ENCODE data around the gene TFCP2.

Gene TFCP2

GRCh38 chr12:51156245-51156765, 16.6 kb downstream of the TFCP2 start:
- DNase-seq (ENCODE audit: low read depth in 1 of 2, low spot score in 1 of 2) = no peak

GRCh38 chr12:51152953-51153352, 20.0 kb downstream of the TFCP2 start:
- DNase-seq (ENCODE audit: low read depth in 1 of 2, low spot score in 1 of 2) = no peak

DNA sequence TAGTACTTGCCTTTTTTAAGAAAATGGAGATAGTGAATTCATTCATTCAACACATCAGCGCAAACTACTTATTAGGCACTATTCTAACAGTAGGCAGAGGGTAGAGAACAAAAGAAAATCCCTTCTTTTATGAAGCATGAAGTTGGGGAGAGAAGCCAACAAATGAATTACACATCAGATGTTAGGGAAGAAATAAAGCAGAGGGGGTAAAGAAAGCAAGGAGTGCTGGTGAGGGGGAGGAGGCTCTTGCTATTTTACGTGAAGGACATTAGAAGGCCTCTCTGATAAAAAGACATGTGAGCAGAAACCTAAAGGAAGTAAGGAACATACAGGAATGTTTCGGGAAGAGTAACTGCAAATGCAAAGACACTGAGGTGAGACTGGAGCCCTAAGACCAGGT, 22.2 kb downstream of the TFCP2 start:
- no peak for DNase-seq (ENCODE audit: low read depth in 1 of 2, low spot score in 1 of 2)

GRCh38 chr12:51147309-51147708, 25.6 kb downstream of the TFCP2 start:
- DNase-seq (ENCODE audit: low read depth in 1 of 2, low spot score in 1 of 2) = no peak

DNA sequence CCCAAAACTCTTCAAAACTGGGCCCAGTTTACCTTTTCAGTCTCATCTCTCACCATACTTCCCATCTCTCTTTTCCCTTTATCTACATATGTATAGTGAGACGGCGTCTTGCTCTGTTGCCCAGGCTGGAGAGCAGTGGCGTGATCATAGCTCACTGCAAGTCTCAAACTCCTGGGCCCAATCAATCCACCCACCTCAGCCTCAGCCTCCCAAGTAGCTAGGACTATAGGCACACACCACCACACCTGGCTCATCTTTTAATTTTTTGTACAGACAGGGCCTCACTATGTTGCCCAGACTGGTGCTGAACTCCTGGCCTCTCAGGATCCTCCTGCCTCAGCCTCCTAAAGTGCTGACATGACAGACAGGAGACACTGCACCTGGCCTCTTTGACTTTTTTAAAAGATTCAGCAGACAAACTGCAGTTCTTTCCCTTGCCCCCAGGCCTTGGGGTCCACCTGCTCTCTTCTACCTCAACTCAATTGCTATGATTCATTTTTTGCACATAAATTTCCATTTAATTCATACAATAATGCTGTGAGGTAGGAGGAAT, 33.6 kb downstream of the TFCP2 start:
- DNase-seq (ENCODE audit: low read depth in 1 of 2, low spot score in 1 of 2) = no peak

GRCh38 chr12:51132693-51133092, 40.2 kb downstream of the TFCP2 start:
- DNase-seq (ENCODE audit: low read depth in 1 of 2, low spot score in 1 of 2) = no peak

GRCh38 chr12:51131745-51132521, 41.0 kb downstream of the TFCP2 start:
- DNase-seq (ENCODE audit: low read depth in 1 of 2, low spot score in 1 of 2) = no peak

DNA sequence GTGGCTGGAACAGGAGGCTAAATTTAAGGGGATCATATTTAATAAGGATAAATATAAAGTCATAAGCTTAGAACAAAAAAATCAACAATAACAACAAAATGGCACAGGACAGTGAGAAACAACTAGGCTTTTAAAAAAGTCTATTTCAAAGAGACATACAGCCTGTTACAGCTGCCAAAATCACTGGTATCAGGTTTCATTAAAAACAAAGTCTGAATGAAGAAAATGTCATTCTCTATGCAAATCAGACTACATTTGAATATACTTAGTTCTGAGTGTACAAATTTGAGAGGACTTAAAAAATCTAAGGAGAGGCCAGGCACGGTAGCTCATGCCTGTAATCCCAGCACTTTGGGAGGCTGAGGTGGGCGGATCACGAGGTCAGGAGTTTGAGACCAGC, 44.0 kb downstream of the TFCP2 start:
- DNase-seq (ENCODE audit: low read depth in 1 of 2, low spot score in 1 of 2) = no peak

- no peak for DNase-seq (ENCODE audit: low read depth in 1 of 2, low spot score in 1 of 2)
These were observed 45.7 kb downstream of the TFCP2 start for GRCh38 chr12:51127050-51127729.

- no peak for DNase-seq (ENCODE audit: low read depth in 1 of 2, low spot score in 1 of 2)
These were observed 46.6 kb downstream of the TFCP2 start for GRCh38 chr12:51126297-51126696.

- no peak for DNase-seq (ENCODE audit: low read depth in 1 of 2, low spot score in 1 of 2)
These were observed 48.4 kb downstream of the TFCP2 start for GRCh38 chr12:51124504-51124903.

- DNase-seq (ENCODE audit: low read depth in 1 of 2, low spot score in 1 of 2) = no peak
These were observed 50.1 kb downstream of the TFCP2 start for GRCh38 chr12:51122844-51123243.

GRCh38 chr12:51118706-51119105, 54.2 kb downstream of the TFCP2 start:
- no peak for DNase-seq (ENCODE audit: low read depth in 1 of 2, low spot score in 1 of 2)

DNA sequence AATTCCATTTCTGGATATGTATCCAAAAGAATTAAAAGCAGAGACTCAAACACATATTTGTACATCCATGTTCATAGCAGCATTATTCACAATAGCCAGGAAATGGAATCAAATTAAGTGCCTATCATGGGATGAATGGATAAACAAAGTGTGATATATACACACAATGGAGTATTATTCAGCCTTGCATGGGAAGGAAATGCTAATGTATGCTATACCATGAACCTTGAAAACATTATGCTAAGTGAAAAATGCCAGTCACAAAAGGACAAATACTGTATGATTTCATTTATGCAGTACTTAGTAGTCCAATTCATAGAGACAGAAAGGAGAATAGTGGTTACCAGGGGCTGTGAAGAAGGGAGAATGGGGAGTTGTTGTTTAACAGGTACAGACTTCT, 57.4 kb downstream of the TFCP2 start:
- no peak for DNase-seq (ENCODE audit: low read depth in 1 of 2, low spot score in 1 of 2)

DNA sequence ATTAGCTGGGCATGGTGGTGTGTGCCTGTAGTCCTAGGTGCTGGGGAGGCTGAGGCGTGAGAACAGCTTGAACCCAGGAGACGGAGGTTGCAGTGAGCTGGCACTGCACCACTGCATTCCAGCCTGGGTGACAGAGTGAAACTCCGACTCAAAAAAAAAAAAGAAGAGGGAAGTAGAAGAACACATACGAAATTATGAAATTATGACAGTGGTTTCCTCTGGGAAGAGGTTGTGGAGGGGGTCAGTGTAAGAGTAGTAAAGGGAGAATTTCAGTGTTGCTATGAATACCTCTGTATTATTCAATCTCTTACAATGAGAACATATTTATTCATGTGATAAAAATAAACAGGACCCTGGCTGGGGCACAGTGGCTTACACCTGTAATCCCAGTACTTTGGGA, 64.8 kb downstream of the TFCP2 start:
- no peak for DNase-seq (ENCODE audit: low read depth in 1 of 2, low spot score in 1 of 2)

GRCh38 chr12:51103977-51104376, 69.0 kb downstream of the TFCP2 start:
- no peak for DNase-seq (ENCODE audit: low read depth in 1 of 2, low spot score in 1 of 2)

GRCh38 chr12:51098611-51099010, 74.3 kb downstream of the TFCP2 start:
- no peak for DNase-seq (ENCODE audit: low read depth in 1 of 2, low spot score in 1 of 2)

- no peak for DNase-seq (ENCODE audit: low read depth in 1 of 2, low spot score in 1 of 2)
These were observed 82.2 kb downstream of the TFCP2 start for GRCh38 chr12:51090705-51091229.

- no peak for DNase-seq (ENCODE audit: low read depth in 1 of 2, low spot score in 1 of 2)
These were observed 85.1 kb downstream of the TFCP2 start for GRCh38 chr12:51087818-51088217.

- no peak for DNase-seq (ENCODE audit: low read depth in 1 of 2, low spot score in 1 of 2)
These were observed 86.0 kb downstream of the TFCP2 start for GRCh38 chr12:51086933-51087332.

DNA sequence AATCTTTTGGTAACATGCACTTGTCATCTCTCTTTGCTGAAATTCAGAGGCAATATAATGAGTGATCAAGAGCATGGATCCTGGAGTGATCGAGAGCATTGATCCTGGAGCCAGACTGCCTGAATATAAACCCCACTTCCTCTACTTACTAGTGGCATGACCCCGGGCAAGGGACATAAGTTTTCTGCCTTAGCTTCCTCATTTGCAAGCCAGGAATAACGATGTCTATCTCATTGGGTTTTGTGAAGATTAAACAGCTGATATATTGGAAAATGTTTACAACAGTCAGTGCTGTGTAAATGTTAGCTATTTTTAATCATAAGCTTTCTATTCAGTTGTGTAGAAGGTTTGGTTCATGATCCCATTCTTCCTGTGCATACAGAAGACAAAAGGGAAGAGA, 87.2 kb downstream of the TFCP2 start:
- DNase-seq (ENCODE audit: low read depth in 1 of 2, low spot score in 1 of 2) = no peak
